HL-60 (cell line): ENCODE measurements around the gene NETO2.

ENCODE experiments used
- TF ChIP-seq, protein P1 (sequence below): IDR thresholded peaks from one replicate; pipeline ENCODE4 v1.5.1; 2011; ENCODE audit warnings: low read length, control low read depth, inconsistent platforms; ENCODE audit not compliant: insufficient read depth
- TF ChIP-seq, protein P2 (sequence below): IDR thresholded peaks from 2 replicates; pipeline ENCODE4 v1.6.1; 2012; ENCODE audit warnings: low read depth; ENCODE audit not compliant: insufficient replicate concordance

DNA sequence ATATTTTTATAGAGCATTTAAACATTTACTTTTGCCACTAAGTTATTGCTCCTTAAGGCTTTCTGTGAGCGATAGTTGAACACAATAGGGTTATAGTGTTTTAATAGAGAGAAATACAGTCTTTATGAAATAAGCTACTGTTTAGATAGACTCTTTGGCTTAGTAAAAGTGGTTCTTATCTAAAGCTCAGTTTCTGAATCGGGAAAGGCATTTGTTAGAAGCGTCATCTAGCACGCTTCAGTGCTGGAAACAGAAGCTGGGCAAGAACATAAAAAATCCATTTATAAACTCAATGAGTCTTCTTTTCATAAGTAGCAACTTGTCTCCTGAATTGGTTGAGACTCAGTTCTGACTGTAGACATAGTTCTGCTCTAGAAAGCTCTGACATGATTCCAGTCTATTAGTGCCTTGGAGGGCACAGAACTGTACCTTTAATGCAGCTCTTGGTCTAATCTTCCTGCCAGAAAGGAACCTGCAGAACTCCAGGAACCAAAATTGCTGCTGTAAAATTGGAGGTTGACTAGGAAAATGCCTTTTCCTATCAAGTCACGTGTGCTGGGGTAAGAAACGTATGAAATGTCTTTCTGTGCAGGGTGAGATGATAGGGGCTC, 114.9 kb downstream of the NETO2 start:
- TF ChIP-seq, protein P1, sequence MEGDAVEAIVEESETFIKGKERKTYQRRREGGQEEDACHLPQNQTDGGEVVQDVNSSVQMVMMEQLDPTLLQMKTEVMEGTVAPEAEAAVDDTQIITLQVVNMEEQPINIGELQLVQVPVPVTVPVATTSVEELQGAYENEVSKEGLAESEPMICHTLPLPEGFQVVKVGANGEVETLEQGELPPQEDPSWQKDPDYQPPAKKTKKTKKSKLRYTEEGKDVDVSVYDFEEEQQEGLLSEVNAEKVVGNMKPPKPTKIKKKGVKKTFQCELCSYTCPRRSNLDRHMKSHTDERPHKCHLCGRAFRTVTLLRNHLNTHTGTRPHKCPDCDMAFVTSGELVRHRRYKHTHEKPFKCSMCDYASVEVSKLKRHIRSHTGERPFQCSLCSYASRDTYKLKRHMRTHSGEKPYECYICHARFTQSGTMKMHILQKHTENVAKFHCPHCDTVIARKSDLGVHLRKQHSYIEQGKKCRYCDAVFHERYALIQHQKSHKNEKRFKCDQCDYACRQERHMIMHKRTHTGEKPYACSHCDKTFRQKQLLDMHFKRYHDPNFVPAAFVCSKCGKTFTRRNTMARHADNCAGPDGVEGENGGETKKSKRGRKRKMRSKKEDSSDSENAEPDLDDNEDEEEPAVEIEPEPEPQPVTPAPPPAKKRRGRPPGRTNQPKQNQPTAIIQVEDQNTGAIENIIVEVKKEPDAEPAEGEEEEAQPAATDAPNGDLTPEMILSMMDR = no peak
- TF ChIP-seq, protein P2, sequence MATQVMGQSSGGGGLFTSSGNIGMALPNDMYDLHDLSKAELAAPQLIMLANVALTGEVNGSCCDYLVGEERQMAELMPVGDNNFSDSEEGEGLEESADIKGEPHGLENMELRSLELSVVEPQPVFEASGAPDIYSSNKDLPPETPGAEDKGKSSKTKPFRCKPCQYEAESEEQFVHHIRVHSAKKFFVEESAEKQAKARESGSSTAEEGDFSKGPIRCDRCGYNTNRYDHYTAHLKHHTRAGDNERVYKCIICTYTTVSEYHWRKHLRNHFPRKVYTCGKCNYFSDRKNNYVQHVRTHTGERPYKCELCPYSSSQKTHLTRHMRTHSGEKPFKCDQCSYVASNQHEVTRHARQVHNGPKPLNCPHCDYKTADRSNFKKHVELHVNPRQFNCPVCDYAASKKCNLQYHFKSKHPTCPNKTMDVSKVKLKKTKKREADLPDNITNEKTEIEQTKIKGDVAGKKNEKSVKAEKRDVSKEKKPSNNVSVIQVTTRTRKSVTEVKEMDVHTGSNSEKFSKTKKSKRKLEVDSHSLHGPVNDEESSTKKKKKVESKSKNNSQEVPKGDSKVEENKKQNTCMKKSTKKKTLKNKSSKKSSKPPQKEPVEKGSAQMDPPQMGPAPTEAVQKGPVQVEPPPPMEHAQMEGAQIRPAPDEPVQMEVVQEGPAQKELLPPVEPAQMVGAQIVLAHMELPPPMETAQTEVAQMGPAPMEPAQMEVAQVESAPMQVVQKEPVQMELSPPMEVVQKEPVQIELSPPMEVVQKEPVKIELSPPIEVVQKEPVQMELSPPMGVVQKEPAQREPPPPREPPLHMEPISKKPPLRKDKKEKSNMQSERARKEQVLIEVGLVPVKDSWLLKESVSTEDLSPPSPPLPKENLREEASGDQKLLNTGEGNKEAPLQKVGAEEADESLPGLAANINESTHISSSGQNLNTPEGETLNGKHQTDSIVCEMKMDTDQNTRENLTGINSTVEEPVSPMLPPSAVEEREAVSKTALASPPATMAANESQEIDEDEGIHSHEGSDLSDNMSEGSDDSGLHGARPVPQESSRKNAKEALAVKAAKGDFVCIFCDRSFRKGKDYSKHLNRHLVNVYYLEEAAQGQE = no peak
